Breast epithelium (tissue), 4 donors: ENCODE measurements around the gene IFITM10. TPM values are rescaled to one million over a fixed set of nuclear protein-coding genes. Genes with fewer than 3 reads are reported as not detected.
A peak's percentile ranks its signal among the peaks of the same experiment; 100 is the strongest.

Source experiments
- DNase-seq, 2 donors: peaks; one replicate each; pipeline ENCODE4 v3.0.0-alpha.2; 2019; ENCODE audit warnings: low spot score in 2 of 2
- H3K27ac ChIP-seq, 2 donors: fragments of 200-600 bp; sonication (generic) in 1 of 2; one replicate each; pipeline ENCODE4 v1.5.1; 2016 to 2019; ENCODE audit warnings: mild to moderate bottlenecking in 1 of 2
- H3K27me3 ChIP-seq, 2 donors: fragments of 200-600 bp; sonication (generic) in 1 of 2; one replicate each; pipeline versions ENCODE4 v1.5.1 to v1.6.0; 2017 to 2019; ENCODE audit warnings: control low read depth in 1 of 2, mild to moderate bottlenecking in 1 of 2
- H3K36me3 ChIP-seq: fragments of 200-600 bp; one replicate; pipeline ENCODE4 v1.5.1; 2019
- H3K4me1 ChIP-seq, 2 donors: fragments of 200-600 bp; sonication (generic); one replicate each; pipeline ENCODE4 v1.5.1; 2016 to 2019; ENCODE audit warnings: control low read depth in 1 of 2
- H3K4me3 ChIP-seq, 3 donors: fragments of 200-600 bp; sonication (generic); 1 replicate in 2 of 3; 2 replicates in 1 of 3; pipeline ENCODE4 v1.5.1; 2016 to 2019; ENCODE audit warnings: mild to moderate bottlenecking in 3 of 3, moderate library complexity in 2 of 3
- H3K9me3 ChIP-seq, 2 donors: fragments of 200-600 bp; sonication (generic) in 1 of 2; one replicate each; pipeline ENCODE4 v1.5.1; 2016 to 2019; ENCODE audit warnings: control low read depth in 1 of 2
- CTCF ChIP-seq, 3 donors: fragments of 450-650 bp; IDR thresholded peaks; one replicate each; pipeline ENCODE4 v1.5.1; 2016 to 2017; ENCODE audit warnings: antibody characterized with exemption in 3 of 3, mild to moderate bottlenecking in 3 of 3, moderate library complexity in 3 of 3
- POLR2A ChIP-seq: fragments of 450-650 bp; IDR thresholded peaks from one replicate; pipeline ENCODE4 v1.6.1; 2016; ENCODE audit warnings: antibody characterized with exemption, mild to moderate bottlenecking, moderate library complexity
- POLR2AphosphoS5 ChIP-seq, 3 donors: sonication (generic); formaldehyde crosslinking; IDR thresholded peaks; one replicate each; pipeline ENCODE4 v1.6.1; 2017; ENCODE audit warnings: antibody characterized with exemption in 3 of 3
- intact Hi-C: fragments of 100-400 bp; cut with DNase I; formaldehyde crosslinking; loops from one replicate; pipeline ENCODE4 v1.15.1; 2023; ENCODE audit warnings: low total_unique reads
- total RNA-seq, 3 donors: library from RNA; depleted of rRNA; stranded (reverse); fragments of >200 nt; gene quantifications; one replicate each; pipeline ENCODE4 v1.1.0, GENCODE V29; 2016

The IFITM10 gene
- total RNA-seq, 3 donors from 2014 or later = 0.33 to 14.0 (median 1.4) TPM

GRCh38 chr11:1766719-1767398, 16.5 kb upstream of the IFITM10 start:
- Histone ChIP-seq H3K36me3 (no peaks in the 10 kb centered on the region), H3K4me1 (peaks cover 0 to 5% of the 10 kb centered on the region in 2 donors), H3K9me3 (no peaks in the 10 kb centered on the region), H3K4me3 (no peak overlapping the region), H3K27me3 (no peaks in the 10 kb centered on the region), H3K27ac (no peak overlapping the region)
- no peak for DNase-seq
- TF ChIP-seq POLR2AphosphoS5 (IDR thresholded peaks at IDR 0.05) = no peak
- TF ChIP-seq POLR2A = no peak
- no peak for TF ChIP-seq CTCF (IDR thresholded peaks at IDR 0.05)
- intact Hi-C loops = no loop called here

GRCh38 chr11:1765871-1766718, 15.7 kb upstream of the IFITM10 start:
- intact Hi-C loops = no loop called here

GRCh38 chr11:1763796-1764661, 13.6 kb upstream of the IFITM10 start, which contains the start of gene CTSD:
Gene CTSD, minus strand, starts transcription at chr11:1763927. Its CDS starts 68 bp downstream, at chr11:1763859.
- intact Hi-C loops = no loop called here
- H3K9me3 ChIP-seq = no peaks in the 10 kb centered on the region
- DNase-seq = peak; percentile 78 to 87
- H3K27me3 ChIP-seq = no peaks in the 10 kb centered on the region
- peak within 1 kb of the TSS; percentile 88 to 91 for H3K27ac ChIP-seq
- peaks cover 3 to 22% of the 10 kb centered on the region in 2 donors for H3K4me1 ChIP-seq
- peak within 1 kb of the TSS; percentile 85 to 95 (median 85) for H3K4me3 ChIP-seq
- peak in 2 of 3 donors; percentile 65 to 67 for TF ChIP-seq POLR2AphosphoS5 (IDR thresholded peaks at IDR 0.05)
- peak in 1 of 3 donors; percentile 9 for TF ChIP-seq CTCF (IDR thresholded peaks at IDR 0.05)
- no peak for TF ChIP-seq POLR2A
- H3K36me3 ChIP-seq = no peaks in the 10 kb centered on the region

More at GRCh38 chr11:1765871-1766718, 15.7 kb upstream of the IFITM10 start:
- Histone ChIP-seq H3K9me3 (no peaks in the 10 kb centered on the region), H3K27me3 (no peaks in the 10 kb centered on the region), H3K36me3 (no peaks in the 10 kb centered on the region), H3K4me1 (peaks cover 3 to 9% of the 10 kb centered on the region in 2 donors), H3K27ac (no peak overlapping the region), H3K4me3 (no peak overlapping the region)
- DNase-seq = no peak
- no peak for TF ChIP-seq CTCF (IDR thresholded peaks at IDR 0.05)
- TF ChIP-seq POLR2A = no peak
- no peak for TF ChIP-seq POLR2AphosphoS5 (IDR thresholded peaks at IDR 0.05)

- Histone ChIP-seq H3K9me3 (no peaks in the 10 kb centered on the region), H3K4me1 (peaks cover 3 to 22% of the 10 kb centered on the region in 2 donors), H3K27me3 (no peaks in the 10 kb centered on the region), H3K4me3 (peak overlapping the region; percentile 85 to 95 (median 85)), H3K27ac (peak overlapping the region; percentile 88 to 91), H3K36me3 (no peaks in the 10 kb centered on the region)
- TF ChIP-seq POLR2AphosphoS5 (IDR thresholded peaks at IDR 0.05) (no peak), POLR2A (no peak), CTCF (IDR thresholded peaks at IDR 0.05) (no peak)
- no peak for DNase-seq
- intact Hi-C loops = no loop called here
Measured at GRCh38 chr11:1763336-1763795, 13.0 kb upstream of the IFITM10 start.
